Mammary epithelial cell (primary cell): ENCODE measurements around the gene ULK1.

Experiments used
- EZH2 ChIP-seq: IDR thresholded peaks from 2 replicates; pipeline ENCODE4 v1.6.1; 2012; ENCODE audit warnings: low read length, inconsistent platforms, borderline replicate concordance
- TF ChIP-seq, protein P1 (sequence below), 2 donors: IDR thresholded peaks in 1 of 2; conservative IDR thresholded peaks in 1 of 2; 2 replicates each; pipeline ENCODE4 v1.5.1; 2011 to 2012; ENCODE audit warnings: inconsistent platforms in 2 of 2, low read length in 2 of 2, mild to moderate bottlenecking in 2 of 2, control low read depth in 1 of 2, low read depth in 1 of 2; ENCODE audit not compliant: insufficient read depth in 1 of 2; ENCODE audit errors: extremely low read depth in 1 of 2

- TF ChIP-seq, protein P1, sequence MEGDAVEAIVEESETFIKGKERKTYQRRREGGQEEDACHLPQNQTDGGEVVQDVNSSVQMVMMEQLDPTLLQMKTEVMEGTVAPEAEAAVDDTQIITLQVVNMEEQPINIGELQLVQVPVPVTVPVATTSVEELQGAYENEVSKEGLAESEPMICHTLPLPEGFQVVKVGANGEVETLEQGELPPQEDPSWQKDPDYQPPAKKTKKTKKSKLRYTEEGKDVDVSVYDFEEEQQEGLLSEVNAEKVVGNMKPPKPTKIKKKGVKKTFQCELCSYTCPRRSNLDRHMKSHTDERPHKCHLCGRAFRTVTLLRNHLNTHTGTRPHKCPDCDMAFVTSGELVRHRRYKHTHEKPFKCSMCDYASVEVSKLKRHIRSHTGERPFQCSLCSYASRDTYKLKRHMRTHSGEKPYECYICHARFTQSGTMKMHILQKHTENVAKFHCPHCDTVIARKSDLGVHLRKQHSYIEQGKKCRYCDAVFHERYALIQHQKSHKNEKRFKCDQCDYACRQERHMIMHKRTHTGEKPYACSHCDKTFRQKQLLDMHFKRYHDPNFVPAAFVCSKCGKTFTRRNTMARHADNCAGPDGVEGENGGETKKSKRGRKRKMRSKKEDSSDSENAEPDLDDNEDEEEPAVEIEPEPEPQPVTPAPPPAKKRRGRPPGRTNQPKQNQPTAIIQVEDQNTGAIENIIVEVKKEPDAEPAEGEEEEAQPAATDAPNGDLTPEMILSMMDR (conservative IDR thresholded peaks at IDR 0.05 in 1 of 2, IDR thresholded peaks at IDR 0.05 in 1 of 2; ENCODE audit: extremely low read depth in 1 of 2, insufficient read depth in 1 of 2, low read depth in 1 of 2, low read length in 2 of 2), result no peak
- TF ChIP-seq EZH2, result no peak
Measured at GRCh38 chr12:131882804-131883520, 11.5 kb upstream of the ULK1 start.
